Breast epithelium (tissue), 3 donors: Measurements from ENCODE around the gene CDKL2.

ENCODE experiments used
- CTCF ChIP-seq, 3 donors: fragments of 450-650 bp; IDR thresholded peaks; one replicate each; pipeline ENCODE4 v1.5.1; 2016 to 2017; ENCODE audit warnings: antibody characterized with exemption in 3 of 3, mild to moderate bottlenecking in 3 of 3, moderate library complexity in 3 of 3
- POLR2A ChIP-seq: fragments of 450-650 bp; IDR thresholded peaks from one replicate; pipeline ENCODE4 v1.6.1; 2016; ENCODE audit warnings: antibody characterized with exemption, mild to moderate bottlenecking, moderate library complexity
- POLR2AphosphoS5 ChIP-seq, 3 donors: sonication (generic); formaldehyde crosslinking; IDR thresholded peaks; one replicate each; pipeline ENCODE4 v1.6.1; 2017; ENCODE audit warnings: antibody characterized with exemption in 3 of 3

GRCh38 chr4:75653845-75654503 lies 23.6 kb upstream of the CDKL2 start:
- TF ChIP-seq POLR2A (no peak), CTCF (IDR thresholded peaks at IDR 0.05) (peak in 1 of 3 donors; percentile 24), POLR2AphosphoS5 (IDR thresholded peaks at IDR 0.05) (no peak)
